Neuronal stem cell (in vitro differentiated cells): ENCODE results near the gene STPG2.

Source experiments
- DNase-seq: peaks from one replicate; pipeline ENCODE4 v3.0.0-alpha.2; 2013; ENCODE audit warnings: low spot score
- H2AFZ ChIP-seq: one replicate; pipeline ENCODE4 v1.6.1; 2013; ENCODE audit warnings: mild to moderate bottlenecking, low read length, inconsistent platforms
- H2AK5ac ChIP-seq: 2 replicates; pipeline ENCODE4 v1.6.1; 2013; ENCODE audit warnings: low read depth, mild to moderate bottlenecking, inconsistent platforms, low read length, moderate library complexity, mixed read lengths
- H2BK120ac ChIP-seq: 2 replicates; pipeline ENCODE4 v1.6.1; 2013; ENCODE audit warnings: low read depth, mild to moderate bottlenecking, inconsistent platforms, low read length, moderate library complexity, mixed read lengths
- H2BK12ac ChIP-seq: one replicate; pipeline ENCODE4 v1.6.1; 2013; ENCODE audit warnings: low read length, inconsistent platforms
- H2BK15ac ChIP-seq: 2 replicates; pipeline ENCODE4 v1.6.1; 2013; ENCODE audit warnings: mild to moderate bottlenecking, low read length, inconsistent platforms, mixed read lengths
- H2BK5ac ChIP-seq: one replicate; pipeline ENCODE4 v1.6.1; 2013; ENCODE audit warnings: inconsistent platforms, mild to moderate bottlenecking, low read length, moderate library complexity
- H3K14ac ChIP-seq: one replicate; pipeline ENCODE4 v1.6.1; 2013; ENCODE audit warnings: low read length, inconsistent platforms
- H3K18ac ChIP-seq: 2 replicates; pipeline ENCODE4 v1.6.1; 2013; ENCODE audit warnings: low read length, inconsistent platforms
- H3K23ac ChIP-seq: 2 replicates; pipeline ENCODE4 v1.6.1; 2013; ENCODE audit warnings: low read depth, mild to moderate bottlenecking, mixed read lengths, low read length, inconsistent platforms; ENCODE audit not compliant: poor library complexity
- H3K27ac ChIP-seq: replicated peaks from 3 replicates; pipeline ENCODE4 v1.5.1; 2013; ENCODE audit warnings: low read length, inconsistent platforms
- H3K27me3 ChIP-seq, 3 experiments: 2 replicates each; pipeline ENCODE4 v1.6.1; 2013; ENCODE audit warnings: low read length in 3 of 3, mild to moderate bottlenecking in 2 of 3, inconsistent platforms in 1 of 3, low read depth in 1 of 3, mixed read lengths in 1 of 3, moderate library complexity in 1 of 3; ENCODE audit not compliant: control insufficient read depth in 3 of 3, insufficient read depth in 3 of 3
- H3K36me3 ChIP-seq, 2 donors: replicated peaks in 1 of 2; 2 replicates each; pipeline ENCODE4 v1.6.1; 2013; ENCODE audit warnings: low read length in 2 of 2; ENCODE audit not compliant: control insufficient read depth in 2 of 2, insufficient read depth in 2 of 2
- H3K4ac ChIP-seq: 2 replicates; pipeline ENCODE4 v1.6.1; 2013; ENCODE audit warnings: inconsistent platforms, mild to moderate bottlenecking, low read length, moderate library complexity
- H3K4me1 ChIP-seq, 2 donors: 1 replicate in 1 of 2; 2 replicates in 1 of 2; pipeline ENCODE4 v1.6.1; 2013; ENCODE audit warnings: low read length in 2 of 2, low read depth in 1 of 2; ENCODE audit not compliant: control insufficient read depth in 2 of 2, insufficient read depth in 1 of 2
- H3K4me2 ChIP-seq: one replicate; pipeline ENCODE4 v1.6.1; 2013; ENCODE audit warnings: mild to moderate bottlenecking, low read length, inconsistent platforms; ENCODE audit not compliant: insufficient read depth, poor library complexity, severe bottlenecking
- H3K4me3 ChIP-seq, 2 donors: 2 replicates each; pipeline ENCODE4 v1.5.1; 2013; ENCODE audit warnings: low read length in 2 of 2, mild to moderate bottlenecking in 2 of 2, inconsistent platforms in 1 of 2, moderate library complexity in 1 of 2
- H3K79me1 ChIP-seq: one replicate; pipeline ENCODE4 v1.6.1; 2013; ENCODE audit warnings: low read depth, mild to moderate bottlenecking, inconsistent platforms, low read length, moderate library complexity
- H3K9ac ChIP-seq: one replicate; pipeline ENCODE4 v1.6.1; 2013; ENCODE audit warnings: mild to moderate bottlenecking, low read depth, low read length, inconsistent platforms; ENCODE audit not compliant: poor library complexity
- H3K9me3 ChIP-seq, 2 donors: replicated peaks in 1 of 2; 2 replicates each; pipeline versions ENCODE3 to v1.6.1; 2013; ENCODE audit warnings: low read length in 2 of 2, mild to moderate bottlenecking in 2 of 2, inconsistent platforms in 1 of 2, low read depth in 1 of 2, mixed read lengths in 1 of 2, moderate library complexity in 1 of 2; ENCODE audit not compliant: control insufficient read depth in 2 of 2, insufficient read depth in 1 of 2
- H4K8ac ChIP-seq: one replicate; pipeline ENCODE4 v1.6.1; 2013; ENCODE audit warnings: low read depth, mild to moderate bottlenecking, inconsistent platforms, low read length, moderate library complexity
- H4K91ac ChIP-seq: one replicate; pipeline ENCODE4 v1.6.1; 2013; ENCODE audit warnings: low read length, low read depth, mild to moderate bottlenecking, inconsistent platforms; ENCODE audit not compliant: poor library complexity
- WGBS, 2 donors: extraction: QIAGEN DNeasy Blood & Tissue Kit; methylation state at CpG; one replicate each; pipeline ENCODE4 v1.1.7; 2013; ENCODE audit warnings: missing lambda C conversion rate in 2 of 2, mixed read lengths in 1 of 2; ENCODE audit not compliant: insufficient read length in 2 of 2, insufficient replicate concordance in 1 of 2; ENCODE audit errors: extremely low coverage in 2 of 2; 5-methylcytosine and 5-hydroxymethylcytosine counted together

The STPG2 gene

GRCh38 chr4:97590266-97590665 is 553.0 kb downstream of the STPG2 start:
- H2AK5ac ChIP-seq, result no peak overlapping the region
- no peak overlapping the region for H2BK12ac ChIP-seq
- no peak overlapping the region for H3K27ac ChIP-seq
- H3K9ac ChIP-seq, result no peak overlapping the region
- H2BK5ac ChIP-seq, result no peak overlapping the region
- H4K91ac ChIP-seq, result no peak overlapping the region
- H3K9me3 ChIP-seq, result peaks cover 0 to 3% of the 10 kb centered on the region in 2 donors
- H3K36me3 ChIP-seq, result no peaks in the 10 kb centered on the region
- DNase-seq, result no peak
- no peaks in the 10 kb centered on the region for H3K79me1 ChIP-seq
- H2AFZ ChIP-seq, result no peak overlapping the region
- H3K4me2 ChIP-seq, result no peak overlapping the region
- no peak overlapping the region for H2BK15ac ChIP-seq
- H3K18ac ChIP-seq, result no peak overlapping the region
- no peaks in the 10 kb centered on the region for H3K27me3 ChIP-seq
- no peak overlapping the region for H3K23ac ChIP-seq
- H4K8ac ChIP-seq, result no peak overlapping the region
- WGBS, 2 donors, result no CpG with 5 or more reads among the region's 4 CpGs
- no peak overlapping the region for H3K4me3 ChIP-seq
- no peak overlapping the region for H3K14ac ChIP-seq
- no peak overlapping the region for H2BK120ac ChIP-seq
- no peak overlapping the region for H3K4ac ChIP-seq
- H3K4me1 ChIP-seq, result no peaks in the 10 kb centered on the region

GRCh38 chr4:97589481-97590196 is 553.6 kb downstream of the STPG2 start:
- H3K36me3 ChIP-seq, result no peaks in the 10 kb centered on the region
- WGBS, 2 donors, result no CpG with 5 or more reads among the region's 5 CpGs
- peaks cover 0 to 3% of the 10 kb centered on the region in 2 donors for H3K9me3 ChIP-seq
- H3K4me1 ChIP-seq, result no peaks in the 10 kb centered on the region
- H3K27ac ChIP-seq, result no peak overlapping the region
- no peak overlapping the region for H3K4me2 ChIP-seq
- no peak overlapping the region for H3K9ac ChIP-seq
- no peak overlapping the region for H3K4me3 ChIP-seq
- H3K27me3 ChIP-seq, result no peaks in the 10 kb centered on the region
- no peak overlapping the region for H2AK5ac ChIP-seq
- H3K4ac ChIP-seq, result no peak overlapping the region
- H2BK15ac ChIP-seq, result no peak overlapping the region
- no peak for DNase-seq
- H3K14ac ChIP-seq, result no peak overlapping the region
- no peak overlapping the region for H2BK5ac ChIP-seq
- H3K23ac ChIP-seq, result no peak overlapping the region
- H3K79me1 ChIP-seq, result no peaks in the 10 kb centered on the region
- no peak overlapping the region for H3K18ac ChIP-seq
- no peak overlapping the region for H2AFZ ChIP-seq
- H4K91ac ChIP-seq, result no peak overlapping the region
- no peak overlapping the region for H4K8ac ChIP-seq
- no peak overlapping the region for H2BK12ac ChIP-seq
- no peak overlapping the region for H2BK120ac ChIP-seq

GRCh38 chr4:97587912-97588311 is 555.4 kb downstream of the STPG2 start:
- H4K8ac ChIP-seq, result no peak overlapping the region
- no peak overlapping the region for H3K18ac ChIP-seq
- H3K4me1 ChIP-seq, result no peaks in the 10 kb centered on the region
- H2BK15ac ChIP-seq, result no peak overlapping the region
- no peak overlapping the region for H2BK12ac ChIP-seq
- no peaks in the 10 kb centered on the region for H3K36me3 ChIP-seq
- no peak overlapping the region for H3K23ac ChIP-seq
- DNase-seq, result no peak
- H3K4ac ChIP-seq, result no peak overlapping the region
- no peak overlapping the region for H3K27ac ChIP-seq
- H3K14ac ChIP-seq, result no peak overlapping the region
- H3K9ac ChIP-seq, result no peak overlapping the region
- H3K27me3 ChIP-seq, result no peaks in the 10 kb centered on the region
- H3K9me3 ChIP-seq, result no peaks in the 10 kb centered on the region
- H2AK5ac ChIP-seq, result no peak overlapping the region
- H2BK120ac ChIP-seq, result no peak overlapping the region
- H3K4me3 ChIP-seq, result no peak overlapping the region
- H3K79me1 ChIP-seq, result no peaks in the 10 kb centered on the region
- H2BK5ac ChIP-seq, result no peak overlapping the region
- no peak overlapping the region for H2AFZ ChIP-seq
- H4K91ac ChIP-seq, result no peak overlapping the region
- no peak overlapping the region for H3K4me2 ChIP-seq
- WGBS, 2 donors, result no CpG with 5 or more reads among the region's 2 CpGs

GRCh38 chr4:97585274-97585673 is 558.0 kb downstream of the STPG2 start:
- no peak overlapping the region for H2AK5ac ChIP-seq
- H2BK120ac ChIP-seq, result no peak overlapping the region
- H3K14ac ChIP-seq, result no peak overlapping the region
- no peaks in the 10 kb centered on the region for H3K9me3 ChIP-seq
- no peak overlapping the region for H3K4me2 ChIP-seq
- DNase-seq, result no peak
- no peak overlapping the region for H2BK12ac ChIP-seq
- no peak overlapping the region for H3K9ac ChIP-seq
- peak overlapping the region; percentile 45 for H2AFZ ChIP-seq
- H3K23ac ChIP-seq, result no peak overlapping the region
- H4K8ac ChIP-seq, result no peak overlapping the region
- H3K27me3 ChIP-seq, result no peaks in the 10 kb centered on the region
- H2BK15ac ChIP-seq, result no peak overlapping the region
- no peak overlapping the region for H4K91ac ChIP-seq
- H2BK5ac ChIP-seq, result no peak overlapping the region
- H3K36me3 ChIP-seq, result no peaks in the 10 kb centered on the region
- no peaks in the 10 kb centered on the region for H3K4me1 ChIP-seq
- H3K4me3 ChIP-seq, result no peak overlapping the region
- H3K27ac ChIP-seq, result no peak overlapping the region
- H3K18ac ChIP-seq, result no peak overlapping the region
- H3K79me1 ChIP-seq, result no peaks in the 10 kb centered on the region
- no peak overlapping the region for H3K4ac ChIP-seq
